Activated T-cell treated with anti-CD3 and anti-CD28 coated beads, Interleukin-2, amount 50 U/mL, for 24 hours (primary cell): ENCODE measurements around the gene LRP3.

Experiments
- DNase-seq: peaks from one replicate; pipeline ENCODE4 v3.0.0-alpha.2; 2020
- H3K27ac Mint-ChIP-seq: 2 replicates; pipeline ENCODE4 v1.8.0; 2020; ENCODE audit warnings: mild to moderate bottlenecking, mixed read lengths
- H3K27me3 Mint-ChIP-seq: 2 replicates; pipeline ENCODE4 v1.8.0; 2020; ENCODE audit warnings: mixed read lengths
- H3K36me3 Mint-ChIP-seq: 2 replicates; pipeline ENCODE4 v1.8.0; 2020; ENCODE audit warnings: low read depth, mixed read lengths
- H3K4me1 Mint-ChIP-seq: 2 replicates; pipeline ENCODE4 v1.8.0; 2020; ENCODE audit warnings: low read depth, mixed read lengths
- H3K4me3 Mint-ChIP-seq: 2 replicates; pipeline ENCODE4 v1.8.0; 2020; ENCODE audit warnings: mild to moderate bottlenecking, moderate library complexity, mixed read lengths
- H3K9me3 Mint-ChIP-seq: 2 replicates; pipeline ENCODE4 v1.8.0; 2020; ENCODE audit warnings: mixed read lengths

Gene LRP3

GRCh38 chr19:33252418-33252962 lies 58.4 kb downstream of the LRP3 start:
- Mint-ChIP-seq H3K9me3 (no peaks in the 10 kb centered on the region), H3K4me3 (no peak overlapping the region), H3K4me1 (no peaks in the 10 kb centered on the region)

GRCh38 chr19:33252971-33253370 lies 58.8 kb downstream of the LRP3 start:
- peaks cover 6% of the 10 kb centered on the region for H3K27me3 Mint-ChIP-seq
- no peaks in the 10 kb centered on the region for H3K36me3 Mint-ChIP-seq
- no peak for DNase-seq
- H3K9me3 Mint-ChIP-seq, result no peaks in the 10 kb centered on the region
- no peaks in the 10 kb centered on the region for H3K4me1 Mint-ChIP-seq
- H3K4me3 Mint-ChIP-seq, result no peak overlapping the region
- no peak overlapping the region for H3K27ac Mint-ChIP-seq

More at GRCh38 chr19:33252418-33252962, 58.4 kb downstream of the LRP3 start:
- Mint-ChIP-seq H3K27ac (no peak overlapping the region), H3K36me3 (no peaks in the 10 kb centered on the region), H3K27me3 (peaks cover 6% of the 10 kb centered on the region)
- DNase-seq, result no peak

GRCh38 chr19:33254245-33254824 lies 60.2 kb downstream of the LRP3 start:
- Mint-ChIP-seq H3K4me1 (no peaks in the 10 kb centered on the region), H3K27me3 (peaks cover 7% of the 10 kb centered on the region), H3K36me3 (no peaks in the 10 kb centered on the region), H3K27ac (no peak overlapping the region), H3K4me3 (no peak overlapping the region), H3K9me3 (no peaks in the 10 kb centered on the region)
- no peak for DNase-seq

- Mint-ChIP-seq H3K4me3 (no peak overlapping the region), H3K27me3 (peaks cover 17% of the 10 kb centered on the region), H3K27ac (no peak overlapping the region), H3K36me3 (no peaks in the 10 kb centered on the region), H3K9me3 (no peaks in the 10 kb centered on the region), H3K4me1 (peaks cover 2% of the 10 kb centered on the region)
- DNase-seq, result no peak
These were observed 61.7 kb downstream of the LRP3 start for GRCh38 chr19:33255781-33256180.

GRCh38 chr19:33256261-33256660 lies 62.1 kb downstream of the LRP3 start:
- peaks cover 21% of the 10 kb centered on the region for H3K27me3 Mint-ChIP-seq
- H3K27ac Mint-ChIP-seq, result no peak overlapping the region
- H3K9me3 Mint-ChIP-seq, result no peaks in the 10 kb centered on the region
- peaks cover 4% of the 10 kb centered on the region for H3K4me1 Mint-ChIP-seq
- no peak overlapping the region for H3K4me3 Mint-ChIP-seq
- DNase-seq, result no peak
- H3K36me3 Mint-ChIP-seq, result no peaks in the 10 kb centered on the region

GRCh38 chr19:33257828-33258227 lies 63.7 kb downstream of the LRP3 start:
- Mint-ChIP-seq H3K4me1 (peaks cover 9% of the 10 kb centered on the region), H3K27ac (no peak overlapping the region), H3K9me3 (no peaks in the 10 kb centered on the region), H3K36me3 (no peaks in the 10 kb centered on the region), H3K27me3 (peaks cover 32% of the 10 kb centered on the region), H3K4me3 (no peak overlapping the region)
- DNase-seq, result no peak
